ENCODE measurements around the gene C12orf54. TPM values are rescaled to one million over a fixed set of nuclear protein-coding genes. Genes with fewer than 3 reads are reported as not detected.
"Not testable (repeated sequence)": the region's sequence is repeated elsewhere in the genome, so short reads cannot be mapped to it uniquely, and the experiment has no call there.

C12orf54 gene
- total RNA-seq, 1 donor from 2014 or later, result not detected

DNA sequence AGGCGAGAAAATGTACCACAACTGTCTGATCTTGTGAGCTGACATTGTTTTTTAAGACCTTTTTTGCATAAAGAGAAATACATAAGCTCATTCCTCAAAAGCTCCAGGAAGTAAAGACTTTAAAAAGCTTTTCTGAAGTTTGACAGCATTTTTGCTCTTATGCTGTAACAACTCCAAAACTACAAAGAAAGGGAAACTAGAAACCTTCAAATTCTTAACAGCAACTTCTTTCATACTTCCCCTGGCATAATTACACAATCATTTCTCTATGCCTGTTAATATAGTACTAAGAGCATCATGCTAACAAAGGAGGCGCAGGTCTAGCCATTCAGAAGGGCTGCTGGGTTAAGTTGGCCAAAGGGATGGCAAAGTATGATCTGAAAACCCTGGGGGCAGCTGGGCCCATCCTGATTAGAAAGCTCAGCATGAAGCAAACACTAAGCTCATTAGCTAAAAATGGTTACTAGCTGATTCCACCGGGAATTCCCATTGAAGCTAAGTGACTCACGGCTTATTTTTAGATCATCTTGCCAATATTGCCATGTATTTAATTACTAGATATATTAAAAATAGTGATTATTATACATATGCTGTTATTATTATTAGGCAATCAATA, 36.0 kb upstream of the C12orf54 start:
- H3K9me3 Mint-ChIP-seq (ENCODE audit: unreplicated experiment), result peaks cover 6% of the 10 kb centered on the region
- H3K36me3 Mint-ChIP-seq (ENCODE audit: unreplicated experiment), result no peaks in the 10 kb centered on the region
- TF ChIP-seq, protein P1, sequence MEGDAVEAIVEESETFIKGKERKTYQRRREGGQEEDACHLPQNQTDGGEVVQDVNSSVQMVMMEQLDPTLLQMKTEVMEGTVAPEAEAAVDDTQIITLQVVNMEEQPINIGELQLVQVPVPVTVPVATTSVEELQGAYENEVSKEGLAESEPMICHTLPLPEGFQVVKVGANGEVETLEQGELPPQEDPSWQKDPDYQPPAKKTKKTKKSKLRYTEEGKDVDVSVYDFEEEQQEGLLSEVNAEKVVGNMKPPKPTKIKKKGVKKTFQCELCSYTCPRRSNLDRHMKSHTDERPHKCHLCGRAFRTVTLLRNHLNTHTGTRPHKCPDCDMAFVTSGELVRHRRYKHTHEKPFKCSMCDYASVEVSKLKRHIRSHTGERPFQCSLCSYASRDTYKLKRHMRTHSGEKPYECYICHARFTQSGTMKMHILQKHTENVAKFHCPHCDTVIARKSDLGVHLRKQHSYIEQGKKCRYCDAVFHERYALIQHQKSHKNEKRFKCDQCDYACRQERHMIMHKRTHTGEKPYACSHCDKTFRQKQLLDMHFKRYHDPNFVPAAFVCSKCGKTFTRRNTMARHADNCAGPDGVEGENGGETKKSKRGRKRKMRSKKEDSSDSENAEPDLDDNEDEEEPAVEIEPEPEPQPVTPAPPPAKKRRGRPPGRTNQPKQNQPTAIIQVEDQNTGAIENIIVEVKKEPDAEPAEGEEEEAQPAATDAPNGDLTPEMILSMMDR (IDR thresholded peaks at IDR 0.05), result no peak
- H3K27me3 Mint-ChIP-seq (ENCODE audit: unreplicated experiment), result peaks cover 11% of the 10 kb centered on the region
- H3K27ac Mint-ChIP-seq (ENCODE audit: unreplicated experiment), result no peak overlapping the region
- no peak for DNase-seq (ENCODE audit: extremely low spot score, unreplicated experiment)
- H3K4me1 Mint-ChIP-seq (ENCODE audit: unreplicated experiment), result no peaks in the 10 kb centered on the region
- H3K4me3 Mint-ChIP-seq (ENCODE audit: unreplicated experiment), result no peak overlapping the region

- H3K36me3 Mint-ChIP-seq (ENCODE audit: unreplicated experiment), result no peaks in the 10 kb centered on the region
- TF ChIP-seq, protein P1 (IDR thresholded peaks at IDR 0.05), result no peak
- DNase-seq (ENCODE audit: extremely low spot score, unreplicated experiment), result no peak
- no peaks in the 10 kb centered on the region for H3K4me1 Mint-ChIP-seq (ENCODE audit: unreplicated experiment)
- H3K27me3 Mint-ChIP-seq (ENCODE audit: unreplicated experiment), result peaks cover 11% of the 10 kb centered on the region
- no peak overlapping the region for H3K27ac Mint-ChIP-seq (ENCODE audit: unreplicated experiment)
- peaks cover 6% of the 10 kb centered on the region for H3K9me3 Mint-ChIP-seq (ENCODE audit: unreplicated experiment)
- H3K4me3 Mint-ChIP-seq (ENCODE audit: unreplicated experiment), result no peak overlapping the region
Observed at GRCh38 chr12:48447755-48448154, 34.5 kb upstream of the C12orf54 start.

DNA sequence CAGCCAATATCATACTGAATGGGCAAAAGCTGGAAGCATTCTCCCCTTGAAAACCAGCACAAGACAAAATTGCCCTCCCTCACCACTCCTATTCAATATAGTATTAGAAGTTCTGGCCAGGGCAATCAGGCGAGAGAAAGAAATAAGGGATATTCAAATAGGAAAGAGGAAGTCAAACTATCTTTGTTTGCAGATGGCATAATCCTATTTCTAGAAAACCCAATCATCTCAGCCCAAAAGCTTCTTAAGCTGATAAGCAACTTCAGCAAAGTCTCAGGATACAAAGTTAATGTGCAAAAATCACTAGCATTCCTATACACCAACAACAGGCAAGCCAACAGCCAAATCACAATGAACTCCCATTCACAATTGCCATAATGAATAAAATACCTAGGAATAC, 30.9 kb upstream of the C12orf54 start:
- TF ChIP-seq, protein P1 (IDR thresholded peaks at IDR 0.05), result no peak
- Mint-ChIP-seq H3K36me3 (ENCODE audit: unreplicated experiment) (no peaks in the 10 kb centered on the region), H3K27ac (ENCODE audit: unreplicated experiment) (no peak overlapping the region), H3K9me3 (ENCODE audit: unreplicated experiment) (peaks cover 6% of the 10 kb centered on the region), H3K27me3 (ENCODE audit: unreplicated experiment) (peaks cover 3% of the 10 kb centered on the region), H3K4me3 (ENCODE audit: unreplicated experiment) (no peak overlapping the region), H3K4me1 (ENCODE audit: unreplicated experiment) (no peaks in the 10 kb centered on the region)
- DNase-seq (ENCODE audit: extremely low spot score, unreplicated experiment), result no peak

DNA sequence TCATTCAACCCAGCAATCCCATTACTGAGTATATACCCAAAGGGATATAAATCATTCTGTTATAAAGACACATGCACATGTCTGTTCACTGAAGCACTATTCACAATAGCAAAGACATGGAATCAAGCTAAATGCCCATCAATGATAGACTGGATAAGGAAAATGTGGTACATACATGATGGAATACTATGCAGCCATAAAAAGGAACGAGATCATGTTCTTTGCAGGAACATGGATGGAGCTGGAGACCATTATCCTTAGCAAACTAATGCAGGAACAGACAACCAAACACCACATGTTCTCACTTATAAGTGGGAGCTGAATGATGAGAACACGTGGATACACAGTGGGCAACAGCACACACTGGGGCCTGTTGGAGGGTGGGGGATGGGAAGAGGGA, 29.3 kb upstream of the C12orf54 start:
- not testable (repeated sequence) for H3K27ac Mint-ChIP-seq (ENCODE audit: unreplicated experiment); DNase-seq (ENCODE audit: extremely low spot score, unreplicated experiment); H3K9me3 Mint-ChIP-seq (ENCODE audit: unreplicated experiment); H3K36me3 Mint-ChIP-seq (ENCODE audit: unreplicated experiment); H3K27me3 Mint-ChIP-seq (ENCODE audit: unreplicated experiment); H3K4me3 Mint-ChIP-seq (ENCODE audit: unreplicated experiment); H3K4me1 Mint-ChIP-seq (ENCODE audit: unreplicated experiment)

DNA sequence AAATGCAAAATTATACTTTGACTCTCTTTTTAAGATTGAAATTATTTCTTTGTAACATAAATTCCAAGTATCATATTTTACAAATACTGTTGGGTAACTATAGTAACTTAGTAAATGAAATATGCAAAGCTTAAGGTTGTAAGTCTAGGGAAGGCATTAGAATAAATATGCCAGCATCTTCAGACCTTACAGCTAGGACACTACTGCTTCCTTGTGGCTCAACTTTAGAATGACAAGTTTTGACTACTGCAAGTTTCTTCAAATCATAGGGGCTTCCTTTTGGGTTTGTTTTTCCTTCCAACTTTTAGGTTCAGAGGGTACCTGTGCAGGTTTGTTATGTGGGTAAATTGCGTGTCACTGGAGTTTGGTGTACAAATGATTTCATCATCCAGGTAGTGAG, 27.6 kb upstream of the C12orf54 start:
- H3K4me1 Mint-ChIP-seq (ENCODE audit: unreplicated experiment), result no peaks in the 10 kb centered on the region
- H3K9me3 Mint-ChIP-seq (ENCODE audit: unreplicated experiment), result peaks cover 6% of the 10 kb centered on the region
- no peak overlapping the region for H3K27ac Mint-ChIP-seq (ENCODE audit: unreplicated experiment)
- H3K36me3 Mint-ChIP-seq (ENCODE audit: unreplicated experiment), result no peaks in the 10 kb centered on the region
- peaks cover 3% of the 10 kb centered on the region for H3K27me3 Mint-ChIP-seq (ENCODE audit: unreplicated experiment)
- no peak overlapping the region for H3K4me3 Mint-ChIP-seq (ENCODE audit: unreplicated experiment)
- TF ChIP-seq, protein P1 (IDR thresholded peaks at IDR 0.05), result peak; percentile 19
- DNase-seq (ENCODE audit: extremely low spot score, unreplicated experiment), result no peak

GRCh38 chr12:48455116-48455515, 27.2 kb upstream of the C12orf54 start:
- Mint-ChIP-seq H3K36me3 (ENCODE audit: unreplicated experiment) (no peaks in the 10 kb centered on the region), H3K9me3 (ENCODE audit: unreplicated experiment) (peaks cover 3% of the 10 kb centered on the region), H3K27me3 (ENCODE audit: unreplicated experiment) (peaks cover 3% of the 10 kb centered on the region), H3K4me1 (ENCODE audit: unreplicated experiment) (no peaks in the 10 kb centered on the region), H3K27ac (ENCODE audit: unreplicated experiment) (no peak overlapping the region), H3K4me3 (ENCODE audit: unreplicated experiment) (no peak overlapping the region)
- DNase-seq (ENCODE audit: extremely low spot score, unreplicated experiment), result no peak
- TF ChIP-seq, protein P1 (IDR thresholded peaks at IDR 0.05), result no peak
